NCI-H748 (cell line): Measurements from ENCODE around the gene APOA1.

Experiments
- DNase-seq: peaks from one replicate; lab custom pipeline; 2025; ENCODE audit not compliant: unreplicated experiment; lab: John Stamatoyannopoulos, UW

Gene APOA1

DNA sequence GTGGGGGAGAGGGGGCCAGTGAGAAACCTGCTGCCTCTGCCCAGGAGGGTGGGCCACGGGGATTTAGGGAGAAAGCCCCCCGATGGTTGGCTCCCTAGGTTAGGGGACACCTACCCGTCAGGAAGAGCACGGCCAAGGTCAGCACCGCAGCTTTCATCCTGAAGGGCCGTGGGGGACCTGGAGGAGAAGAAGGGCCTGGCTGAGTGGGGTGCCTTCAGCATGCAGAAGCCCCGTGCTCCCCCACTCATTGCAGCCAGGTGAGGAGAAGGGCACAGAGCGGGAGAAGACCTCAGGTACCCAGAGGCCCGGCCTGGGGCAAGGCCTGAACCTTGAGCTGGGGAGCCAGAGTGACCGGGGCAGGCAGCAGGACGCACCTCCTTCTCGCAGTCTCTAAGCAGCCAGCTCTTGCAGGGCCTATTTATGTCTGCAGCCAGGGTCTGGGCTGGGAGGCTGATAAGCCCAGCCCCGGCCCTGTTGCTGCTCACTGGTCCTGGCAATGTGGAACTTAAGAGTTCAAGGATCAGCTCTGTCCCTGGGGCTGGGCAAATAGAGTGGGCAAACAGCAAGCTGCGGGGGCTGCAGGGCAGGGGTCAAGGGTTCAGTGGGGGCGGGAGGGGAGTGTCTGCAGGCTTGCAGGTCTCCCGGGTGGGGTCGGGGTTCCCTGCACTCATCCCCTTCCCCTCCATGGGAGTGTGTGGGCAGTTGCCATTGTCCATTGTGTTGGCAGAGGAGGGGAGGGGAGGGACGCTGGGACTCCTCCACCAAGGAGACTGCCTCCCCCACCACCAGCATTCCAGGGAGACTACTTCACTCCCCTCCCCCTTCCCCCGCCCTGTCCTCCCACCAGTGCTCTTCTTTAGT, at the start of gene APOA1:
APOA1 (minus strand) TSS at position 392 of the 861 bp plus-strand sequence; CDS start at position 157, 235 bp downstream.
- DNase-seq: no peak

DNA sequence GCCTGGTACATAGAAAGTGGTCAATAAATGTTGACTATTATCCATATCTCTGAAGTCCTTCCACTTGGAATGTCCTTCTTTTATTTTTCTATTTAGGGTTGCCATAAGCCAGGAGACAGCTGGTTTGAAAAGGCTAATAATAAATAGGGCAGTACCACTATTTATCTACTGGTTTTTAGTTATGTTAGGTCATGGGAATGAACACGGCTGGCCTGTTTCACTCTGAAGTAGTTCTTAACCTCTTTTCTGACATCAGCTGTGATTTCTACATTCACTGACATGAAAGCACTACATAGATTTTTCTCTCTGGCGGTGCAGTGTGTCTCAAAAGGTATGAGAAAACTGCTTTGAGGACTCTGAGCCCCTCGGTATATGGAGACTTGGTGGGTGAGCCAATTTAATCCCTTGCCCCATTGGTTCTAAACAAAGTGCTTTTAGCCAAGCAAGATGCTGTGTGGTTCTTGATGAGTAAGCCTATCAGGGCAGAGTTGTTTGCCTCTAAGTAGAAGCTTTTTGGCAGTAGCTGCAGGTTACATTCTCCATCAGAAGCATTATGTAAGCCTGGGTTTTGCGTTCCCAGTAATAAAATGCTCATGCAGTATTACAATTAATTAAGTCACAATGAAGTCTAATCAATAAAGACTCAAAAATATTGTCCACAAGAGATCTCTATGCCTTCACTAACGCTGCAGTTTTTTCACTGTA, 48.7 kb upstream of the APOA1 start:
- DNase-seq: no peak

DNA sequence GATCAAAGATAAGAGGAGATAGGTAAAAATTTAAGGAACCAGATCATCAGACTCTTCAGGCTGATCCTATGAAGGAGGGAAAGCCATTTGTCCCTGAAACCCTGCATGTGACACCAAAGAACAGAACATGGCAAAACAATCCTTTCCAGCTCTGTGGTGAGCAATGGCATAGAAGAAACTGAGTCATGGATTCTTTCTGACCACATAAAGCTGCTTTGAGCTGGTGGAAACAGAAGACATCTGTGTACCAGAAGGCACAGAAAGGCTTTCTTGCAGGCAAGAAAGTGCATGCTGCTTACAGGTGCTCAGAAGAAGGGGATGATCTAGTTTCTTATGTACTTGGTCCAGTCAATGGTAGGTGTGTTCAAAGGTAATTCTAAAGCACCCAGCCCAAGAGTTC, 45.0 kb upstream of the APOA1 start:
- DNase-seq: no peak

DNA sequence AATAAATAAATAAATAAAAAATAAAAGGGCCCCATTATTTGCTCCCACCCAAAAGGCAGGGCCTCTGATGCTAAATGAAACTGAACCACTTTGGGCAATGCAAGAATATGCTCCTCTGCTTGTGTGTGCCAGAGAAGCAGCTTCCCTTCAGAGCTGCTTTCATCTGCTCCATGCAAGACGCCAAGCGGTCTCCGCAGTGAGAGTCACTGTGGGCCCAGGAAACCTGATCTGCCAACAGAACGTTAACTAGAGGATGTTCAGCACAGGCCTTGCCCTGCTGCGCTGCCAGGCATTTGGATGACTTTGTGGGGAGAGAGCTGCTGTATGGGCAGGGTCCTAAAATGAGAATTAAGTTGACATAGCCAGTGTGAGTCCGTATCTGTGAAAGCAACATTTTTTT, 43.7 kb upstream of the APOA1 start:
- no peak for DNase-seq

DNA sequence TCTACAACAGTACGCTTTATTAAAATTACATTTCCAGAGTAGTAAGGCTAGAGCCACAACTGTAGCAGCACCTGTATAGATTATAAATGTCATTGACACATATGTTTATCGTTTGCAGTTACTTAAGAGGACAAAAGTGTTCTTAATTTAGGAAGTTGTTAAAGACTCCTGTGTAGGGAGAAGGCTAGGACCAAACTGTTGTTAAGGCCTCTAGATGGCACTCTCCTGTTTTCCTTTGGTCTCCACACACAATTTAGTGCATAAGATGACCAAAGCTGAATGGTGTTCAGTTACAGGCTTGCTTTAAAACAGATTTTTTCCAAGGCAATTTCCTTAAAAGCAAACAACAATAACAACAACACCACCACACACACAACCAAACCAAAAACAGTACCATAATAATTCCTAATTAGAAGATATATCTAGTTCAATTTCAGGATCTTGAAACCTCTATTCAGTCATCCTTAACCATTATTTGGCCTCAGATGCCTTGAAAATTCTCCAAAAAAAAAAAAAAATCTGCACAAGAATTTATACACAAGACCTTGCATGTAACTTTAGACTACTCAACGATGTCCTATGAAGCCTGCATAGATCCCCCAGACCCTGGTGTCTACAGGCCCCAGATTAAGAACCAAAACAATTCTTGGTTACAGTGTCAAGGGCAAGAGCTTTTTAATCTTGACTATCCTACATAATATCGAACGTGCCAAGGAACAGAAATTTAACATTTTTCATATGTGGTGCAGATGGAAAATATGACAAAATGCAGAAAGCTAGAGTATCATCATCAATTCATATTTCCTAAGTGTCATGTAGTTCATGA, 42.6 kb upstream of the APOA1 start:
- peak; percentile 44 for DNase-seq

DNA sequence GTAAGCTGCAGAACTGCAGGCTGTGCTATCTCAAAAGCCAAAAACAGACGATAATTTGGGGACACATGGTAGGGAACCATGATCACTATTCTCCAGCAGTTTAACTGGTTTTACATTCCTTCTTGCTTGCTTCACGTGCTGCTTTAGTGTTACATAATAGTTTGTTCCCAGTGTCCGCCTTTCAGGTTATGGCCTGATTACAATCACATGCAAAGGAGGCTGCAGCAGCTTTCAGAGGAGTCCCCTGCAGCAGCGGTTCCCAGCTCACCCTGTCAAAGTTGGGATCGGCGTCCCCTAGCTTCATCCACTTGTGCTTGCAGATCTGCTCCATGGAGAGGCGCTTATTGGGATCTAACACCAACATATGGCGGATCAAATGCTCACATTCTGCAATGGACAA, 39.2 kb upstream of the APOA1 start:
- DNase-seq: no peak

DNA sequence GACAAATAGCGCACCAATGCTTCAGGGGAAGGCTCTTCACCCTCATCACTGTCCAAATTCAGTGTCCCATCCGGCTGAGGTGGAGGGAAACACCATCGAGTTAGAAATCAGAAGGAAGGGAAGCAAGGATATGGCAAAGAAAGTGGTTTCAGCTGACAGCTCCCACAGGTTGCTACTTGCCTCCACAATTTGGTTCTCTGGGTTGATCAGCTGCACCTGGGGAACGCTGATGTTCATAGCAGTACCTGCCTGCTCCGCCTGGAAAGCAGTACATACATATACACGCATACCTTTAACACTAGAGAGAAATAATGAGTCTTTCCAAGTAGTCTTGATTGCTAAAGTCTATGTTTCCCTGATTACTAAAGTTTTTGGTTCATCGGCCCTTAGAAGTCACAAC, 37.8 kb upstream of the APOA1 start:
- no peak for DNase-seq

DNA sequence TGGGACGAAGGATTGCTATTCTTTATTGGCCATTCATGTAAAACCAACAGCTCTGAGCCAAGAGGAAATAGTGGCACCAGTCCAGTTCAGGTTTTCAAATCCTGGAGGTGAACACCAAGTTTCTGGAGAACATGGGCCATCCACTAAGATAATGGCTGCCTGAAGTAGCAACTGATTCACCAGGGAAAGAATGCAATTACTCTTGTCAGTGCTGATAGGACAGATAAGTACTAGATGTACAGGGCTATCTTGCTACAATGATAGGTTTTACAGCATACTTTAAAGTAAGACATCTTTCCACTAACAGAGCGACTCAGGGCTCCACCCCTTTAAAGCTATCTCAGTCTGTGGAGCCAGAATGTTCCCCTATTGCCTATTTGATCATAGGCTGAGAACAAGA, 36.8 kb upstream of the APOA1 start:
- no peak for DNase-seq

DNA sequence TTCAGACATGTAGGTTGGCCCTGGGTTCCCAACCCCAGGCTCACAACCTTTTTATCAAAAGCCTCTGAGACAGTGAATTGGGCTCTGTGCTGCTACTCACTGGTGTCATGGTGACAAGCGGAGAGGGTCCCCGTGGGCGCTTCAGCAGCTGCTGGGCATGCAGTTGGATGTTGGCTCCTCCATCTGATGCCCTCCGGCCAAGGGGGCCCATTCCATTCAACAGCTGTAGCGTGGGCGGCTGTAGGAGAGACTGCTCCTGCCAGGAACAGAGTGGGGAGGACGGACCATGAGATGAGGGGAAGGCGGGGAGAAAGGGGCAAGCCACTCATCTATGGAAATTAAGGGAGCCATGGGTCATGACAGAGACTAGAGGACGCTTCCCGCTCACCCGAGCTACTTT, 36.0 kb upstream of the APOA1 start:
- no peak for DNase-seq

DNA sequence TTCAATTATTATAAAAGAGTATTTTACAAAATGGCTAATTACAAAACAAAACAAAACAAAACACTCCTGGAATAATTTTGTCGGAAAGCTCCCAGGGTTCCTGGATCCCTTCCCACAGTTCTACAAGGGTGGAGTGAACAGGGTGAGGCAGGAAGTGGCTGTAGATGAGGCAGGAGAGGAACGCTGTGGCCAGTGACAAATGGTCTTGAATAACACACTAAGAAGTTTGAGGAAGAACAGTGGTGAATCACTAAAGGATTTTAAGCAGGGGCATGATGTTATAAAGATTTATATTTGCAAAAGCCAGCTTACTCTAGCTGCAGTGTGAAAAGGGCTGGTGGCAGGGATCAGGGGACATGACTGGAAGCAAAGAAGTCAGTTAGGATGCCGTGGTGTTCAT, 33.8 kb upstream of the APOA1 start:
- no peak for DNase-seq

DNA sequence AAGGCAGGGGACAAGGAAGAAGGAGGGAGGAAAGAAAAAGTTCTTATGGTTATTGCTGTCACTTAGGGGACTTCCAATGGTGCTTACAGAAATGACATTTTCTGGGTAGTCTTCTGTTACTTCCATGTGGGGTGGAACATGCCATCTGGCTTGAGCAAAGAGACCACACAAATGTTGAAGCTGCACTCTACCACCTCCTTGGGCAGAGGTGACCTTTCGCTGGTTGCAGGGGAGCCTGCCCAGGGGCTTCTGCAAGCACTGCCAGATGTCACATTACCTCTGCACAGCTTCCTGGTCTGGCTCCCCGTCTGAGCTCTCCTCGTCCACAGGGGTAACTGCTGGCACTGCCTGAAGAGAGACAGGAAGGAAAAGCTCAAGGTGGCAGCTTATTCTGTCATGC, 32.6 kb upstream of the APOA1 start:
- DNase-seq: no peak

DNA sequence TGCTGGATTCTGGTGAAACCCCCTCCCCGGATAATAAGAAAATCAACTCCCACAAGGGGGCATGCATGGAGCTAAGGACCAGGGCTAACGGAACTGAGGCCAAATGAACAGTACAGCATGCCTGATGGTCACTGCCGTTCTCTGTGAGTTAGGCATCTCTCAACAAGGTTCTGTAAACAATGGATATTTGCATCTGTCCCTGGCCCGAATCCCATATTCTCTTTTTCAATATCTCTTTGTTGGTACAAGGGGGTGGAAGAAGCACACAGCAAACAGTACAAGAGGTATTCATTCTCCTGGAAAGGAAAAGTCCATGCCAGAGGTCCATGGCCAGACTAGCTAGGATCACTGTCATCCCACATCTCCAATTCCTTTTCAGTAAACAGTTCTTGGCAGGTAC, 32.2 kb upstream of the APOA1 start:
- no peak for DNase-seq

DNA sequence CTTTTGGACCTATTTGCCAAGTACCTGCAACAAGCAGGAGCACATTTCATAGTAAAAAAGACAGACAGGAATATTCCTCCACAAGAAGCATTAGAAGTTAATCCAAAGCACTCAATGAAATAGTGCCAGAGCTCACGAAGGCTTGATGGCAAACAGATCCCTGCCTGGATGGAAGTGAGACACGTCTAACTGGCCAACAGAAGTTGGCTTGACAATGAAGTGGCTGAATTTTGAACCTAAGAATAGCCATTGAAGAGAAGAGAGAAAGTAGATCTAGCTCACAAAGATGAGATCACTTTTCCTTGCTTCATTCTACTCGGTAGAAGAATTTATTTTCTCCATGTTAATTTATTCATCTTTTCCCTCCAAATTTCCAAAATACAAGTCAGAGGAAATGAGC, 30.6 kb upstream of the APOA1 start:
- DNase-seq: no peak

DNA sequence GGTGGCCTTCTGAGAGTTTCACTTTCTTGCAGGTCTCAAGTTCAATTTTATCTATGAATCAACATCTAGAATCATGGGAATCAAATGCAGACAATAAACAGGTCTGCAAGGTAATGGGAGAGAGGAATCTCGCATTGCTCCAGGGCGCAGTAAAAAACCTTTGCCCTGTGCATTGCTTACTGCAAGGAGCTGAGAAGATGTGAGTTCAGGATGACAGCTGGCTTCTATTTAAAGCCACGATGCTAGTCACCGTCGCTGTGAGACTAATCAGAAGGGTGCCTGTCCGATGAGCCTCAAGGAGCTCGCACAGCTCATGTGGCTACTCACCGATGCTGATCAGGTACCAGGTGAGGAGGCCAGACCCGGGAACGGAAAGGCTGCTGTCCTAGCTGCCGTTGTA, 30.2 kb upstream of the APOA1 start:
- no peak for DNase-seq

DNA sequence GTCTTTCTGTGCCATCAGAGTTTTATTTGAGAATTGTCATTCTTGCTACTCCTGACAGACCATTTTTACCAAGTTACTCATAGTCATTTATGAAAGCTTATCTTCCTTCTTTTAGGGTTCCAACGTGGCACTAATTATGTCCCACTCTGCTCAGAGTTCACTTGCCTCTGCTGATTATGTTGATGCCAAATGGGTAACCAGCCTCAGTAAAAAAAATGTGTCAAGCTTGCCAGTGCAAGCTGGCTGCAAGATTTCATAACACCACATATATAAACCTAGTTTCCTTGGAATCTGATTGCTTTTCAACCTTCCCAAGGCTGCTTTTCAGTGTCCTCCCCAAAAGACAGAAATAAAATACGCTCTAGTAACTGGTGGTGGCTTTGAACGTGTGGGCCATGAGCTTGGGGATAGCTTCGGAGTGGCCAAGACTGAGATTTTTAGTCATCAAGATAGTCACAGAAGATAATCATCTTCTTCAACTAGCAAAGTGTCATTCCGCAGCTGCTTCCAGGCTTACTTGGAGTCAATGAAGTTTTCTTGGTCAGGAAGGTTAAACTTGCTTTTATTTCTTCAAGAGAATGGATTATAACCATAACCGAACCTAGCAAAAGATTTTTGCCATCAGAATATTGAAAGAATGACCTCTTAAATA, 29.5 kb upstream of the APOA1 start:
- no peak for DNase-seq

DNA sequence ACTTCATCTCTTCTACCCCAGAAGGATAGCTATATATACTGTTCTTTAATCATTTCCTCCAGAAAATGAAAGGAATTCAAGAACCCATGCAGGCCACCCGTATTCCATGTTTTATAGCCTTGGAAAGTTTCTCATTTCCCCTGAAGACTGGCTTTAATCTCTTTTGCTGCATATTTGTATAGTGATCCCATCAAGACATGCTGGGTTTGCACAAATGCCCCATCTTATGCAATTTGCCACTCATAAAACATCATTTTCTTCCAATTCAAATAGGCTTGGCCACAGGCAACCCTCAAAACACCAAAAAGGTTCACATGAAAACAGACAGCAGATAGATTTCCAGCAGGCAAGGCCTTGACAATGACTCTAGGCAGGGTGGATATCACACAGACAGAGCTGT, 28.3 kb upstream of the APOA1 start:
- DNase-seq: no peak

DNA sequence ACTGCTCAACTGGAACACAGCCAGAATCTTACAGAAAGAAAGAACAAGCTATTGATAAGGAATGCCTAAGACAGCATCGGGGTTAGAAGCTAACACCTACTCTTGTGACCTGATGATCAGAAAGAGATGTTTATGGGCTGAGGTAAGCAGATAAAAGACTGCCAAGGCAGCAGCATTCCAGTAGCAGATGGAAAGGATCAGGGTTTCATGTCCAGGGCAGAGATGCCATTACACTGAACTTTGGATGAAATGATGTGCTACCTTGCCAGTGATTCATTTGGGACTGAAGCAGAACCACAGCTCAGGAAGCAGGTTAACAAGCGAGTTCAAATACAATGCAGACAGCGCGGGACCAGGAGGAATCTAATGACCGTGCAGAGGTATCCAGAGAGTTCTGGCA, 27.1 kb upstream of the APOA1 start:
- no peak for DNase-seq

DNA sequence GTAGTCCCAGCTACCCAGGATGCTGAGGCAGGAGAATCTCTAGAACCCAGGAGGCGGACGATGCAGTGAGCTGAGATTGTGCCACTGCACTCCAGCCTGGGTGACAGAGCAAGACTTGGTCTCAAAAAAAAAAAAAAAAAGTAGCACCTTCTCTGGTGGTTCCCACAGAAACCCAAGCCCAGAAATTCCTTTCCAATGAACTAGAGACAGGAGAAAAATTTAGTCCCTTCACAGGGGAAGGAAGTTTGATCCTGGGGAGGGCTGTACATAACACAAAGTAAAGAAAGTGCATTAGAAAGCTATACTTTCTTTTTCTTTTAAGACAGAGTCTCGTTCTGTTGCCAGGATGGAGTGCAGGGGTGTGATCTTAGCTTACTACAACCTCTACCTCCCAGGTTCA, 25.5 kb upstream of the APOA1 start:
- no peak for DNase-seq

DNA sequence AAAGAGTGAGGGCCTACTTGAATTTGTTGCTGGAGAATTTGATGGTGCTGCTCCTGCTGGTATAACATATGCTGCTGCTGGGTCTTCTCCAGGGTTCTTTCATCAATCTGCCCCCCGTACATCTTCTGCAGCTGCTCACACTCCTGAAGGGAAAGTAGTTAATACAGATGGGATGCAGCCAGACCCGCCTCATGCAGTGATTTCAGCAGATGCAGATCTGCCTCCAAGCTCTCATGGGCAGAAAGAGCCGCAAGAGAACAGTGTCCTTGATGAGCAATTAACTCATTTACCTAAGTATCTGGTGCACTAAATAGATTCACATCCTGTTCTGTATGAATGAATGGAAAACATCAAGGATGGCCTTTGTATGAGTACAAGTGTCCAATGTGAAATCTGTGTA, 24.8 kb upstream of the APOA1 start:
- no peak for DNase-seq

DNA sequence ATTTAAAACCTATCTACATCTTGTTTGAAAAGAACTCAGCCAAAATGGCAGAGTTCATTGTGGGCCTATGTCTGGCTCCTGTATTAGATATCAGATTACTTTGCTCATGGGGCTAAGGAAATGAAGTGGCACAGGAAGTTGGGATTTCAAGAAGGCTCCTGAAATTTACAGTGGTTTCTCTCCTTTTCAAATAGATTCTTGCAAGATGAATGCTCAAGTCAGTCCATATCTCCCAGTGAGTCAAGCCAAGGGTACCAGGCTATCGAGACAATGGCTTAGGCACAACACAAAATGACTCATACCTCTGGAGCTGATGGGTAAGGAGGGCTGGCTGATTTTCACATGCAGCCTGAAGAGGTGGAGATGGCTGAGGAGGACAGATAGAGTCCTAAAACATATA, 24.1 kb upstream of the APOA1 start:
- no peak for DNase-seq

DNA sequence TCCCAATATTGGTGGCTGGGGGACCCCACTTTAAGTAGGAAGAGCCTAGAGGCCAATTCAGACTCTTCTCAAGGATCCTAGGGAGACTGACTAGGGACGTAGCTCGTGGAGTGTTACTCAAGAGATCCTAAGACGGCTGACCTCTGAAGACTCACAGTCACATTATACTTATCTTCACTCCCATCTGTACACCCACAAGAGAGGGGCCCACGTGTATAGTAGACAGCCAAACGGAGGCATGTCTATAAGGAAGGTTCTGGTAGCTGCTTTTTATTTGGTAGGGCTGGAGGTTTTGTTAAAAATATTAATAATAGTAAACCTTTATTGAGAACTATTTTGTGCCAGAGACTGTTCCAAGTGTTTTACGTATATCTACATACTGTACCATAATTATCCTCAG, 22.9 kb upstream of the APOA1 start:
- no peak for DNase-seq
